ENCODE measurements around the gene PPFIBP1.

- TF ChIP-seq, protein P1, sequence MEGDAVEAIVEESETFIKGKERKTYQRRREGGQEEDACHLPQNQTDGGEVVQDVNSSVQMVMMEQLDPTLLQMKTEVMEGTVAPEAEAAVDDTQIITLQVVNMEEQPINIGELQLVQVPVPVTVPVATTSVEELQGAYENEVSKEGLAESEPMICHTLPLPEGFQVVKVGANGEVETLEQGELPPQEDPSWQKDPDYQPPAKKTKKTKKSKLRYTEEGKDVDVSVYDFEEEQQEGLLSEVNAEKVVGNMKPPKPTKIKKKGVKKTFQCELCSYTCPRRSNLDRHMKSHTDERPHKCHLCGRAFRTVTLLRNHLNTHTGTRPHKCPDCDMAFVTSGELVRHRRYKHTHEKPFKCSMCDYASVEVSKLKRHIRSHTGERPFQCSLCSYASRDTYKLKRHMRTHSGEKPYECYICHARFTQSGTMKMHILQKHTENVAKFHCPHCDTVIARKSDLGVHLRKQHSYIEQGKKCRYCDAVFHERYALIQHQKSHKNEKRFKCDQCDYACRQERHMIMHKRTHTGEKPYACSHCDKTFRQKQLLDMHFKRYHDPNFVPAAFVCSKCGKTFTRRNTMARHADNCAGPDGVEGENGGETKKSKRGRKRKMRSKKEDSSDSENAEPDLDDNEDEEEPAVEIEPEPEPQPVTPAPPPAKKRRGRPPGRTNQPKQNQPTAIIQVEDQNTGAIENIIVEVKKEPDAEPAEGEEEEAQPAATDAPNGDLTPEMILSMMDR (IDR thresholded peaks at IDR 0.05), result peak; percentile 28 to 75 (median 57)
- TF ChIP-seq POLR2A (IDR thresholded peaks at IDR 0.05), result no peak
These were observed 111.5 kb downstream of the PPFIBP1 start for GRCh38 chr12:27635349-27635972.
